ENCODE measurements around the gene RASGRP3. TPM values are rescaled to one million over a fixed set of nuclear protein-coding genes. Genes with fewer than 3 reads are reported as not detected.

Gene RASGRP3
- total RNA-seq, 1 donor from 2014 or later = 0.58 TPM

DNA sequence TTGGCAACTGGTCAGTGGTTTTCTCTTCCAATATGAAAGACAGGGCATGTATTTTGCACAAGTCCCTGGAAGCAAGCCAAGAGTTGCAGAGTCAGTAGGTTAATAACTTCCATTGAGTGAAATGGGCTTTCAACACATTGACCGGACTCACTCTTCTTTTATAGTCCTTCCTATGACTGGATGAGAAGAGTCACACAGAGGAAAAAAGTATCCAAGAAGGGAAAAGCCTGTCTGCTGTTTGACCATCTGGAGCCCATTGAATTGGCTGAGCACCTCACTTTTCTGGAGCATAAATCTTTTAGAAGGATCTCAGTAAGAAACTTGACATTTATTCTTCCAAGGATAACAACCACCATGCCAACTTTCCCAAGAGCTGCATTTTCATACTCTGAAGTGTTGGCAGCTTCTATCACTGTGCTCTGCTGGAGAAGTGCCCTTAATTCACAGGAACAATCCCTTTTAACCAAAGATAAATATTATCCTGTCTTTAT lies 45.4 kb downstream of the RASGRP3 start:
- no peak for DNase-seq (ENCODE audit: low spot score in 2 of 2, unreplicated experiment in 2 of 2)
- no peak overlapping the region for H3K27ac Mint-ChIP-seq
- H3K4me3 Mint-ChIP-seq = no peak overlapping the region
- H3K9me3 Mint-ChIP-seq = no peaks in the 10 kb centered on the region
- TF ChIP-seq, protein P1, sequence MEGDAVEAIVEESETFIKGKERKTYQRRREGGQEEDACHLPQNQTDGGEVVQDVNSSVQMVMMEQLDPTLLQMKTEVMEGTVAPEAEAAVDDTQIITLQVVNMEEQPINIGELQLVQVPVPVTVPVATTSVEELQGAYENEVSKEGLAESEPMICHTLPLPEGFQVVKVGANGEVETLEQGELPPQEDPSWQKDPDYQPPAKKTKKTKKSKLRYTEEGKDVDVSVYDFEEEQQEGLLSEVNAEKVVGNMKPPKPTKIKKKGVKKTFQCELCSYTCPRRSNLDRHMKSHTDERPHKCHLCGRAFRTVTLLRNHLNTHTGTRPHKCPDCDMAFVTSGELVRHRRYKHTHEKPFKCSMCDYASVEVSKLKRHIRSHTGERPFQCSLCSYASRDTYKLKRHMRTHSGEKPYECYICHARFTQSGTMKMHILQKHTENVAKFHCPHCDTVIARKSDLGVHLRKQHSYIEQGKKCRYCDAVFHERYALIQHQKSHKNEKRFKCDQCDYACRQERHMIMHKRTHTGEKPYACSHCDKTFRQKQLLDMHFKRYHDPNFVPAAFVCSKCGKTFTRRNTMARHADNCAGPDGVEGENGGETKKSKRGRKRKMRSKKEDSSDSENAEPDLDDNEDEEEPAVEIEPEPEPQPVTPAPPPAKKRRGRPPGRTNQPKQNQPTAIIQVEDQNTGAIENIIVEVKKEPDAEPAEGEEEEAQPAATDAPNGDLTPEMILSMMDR (IDR thresholded peaks at IDR 0.05; ENCODE audit: unreplicated experiment) = no peak
- H3K27me3 Mint-ChIP-seq (ENCODE audit: low read depth) = no peaks in the 10 kb centered on the region
- H3K36me3 Mint-ChIP-seq = no peaks in the 10 kb centered on the region
- no peaks in the 10 kb centered on the region for H3K4me1 Mint-ChIP-seq

DNA sequence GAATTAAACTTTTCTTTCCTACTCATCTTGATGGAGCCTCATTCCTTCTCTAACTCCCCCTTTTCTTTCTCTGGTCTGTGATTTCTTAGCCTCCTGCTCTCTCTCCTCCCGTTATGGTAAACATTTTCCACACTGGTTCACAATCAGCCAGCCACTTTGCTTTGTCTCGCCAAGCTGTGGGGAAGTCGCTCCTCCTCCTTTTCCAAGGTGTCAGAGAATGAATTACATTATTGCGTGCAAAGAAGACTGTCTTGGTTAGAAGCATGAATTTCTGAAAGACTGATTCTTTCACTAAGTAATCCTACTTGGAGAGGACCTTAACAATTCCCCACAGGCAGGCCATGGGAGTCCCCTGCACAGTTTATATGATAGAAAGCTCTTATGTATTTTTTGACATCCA lies 46.1 kb downstream of the RASGRP3 start:
- no peak overlapping the region for H3K27ac Mint-ChIP-seq
- H3K4me3 Mint-ChIP-seq = no peak overlapping the region
- H3K27me3 Mint-ChIP-seq (ENCODE audit: low read depth) = no peaks in the 10 kb centered on the region
- no peaks in the 10 kb centered on the region for H3K9me3 Mint-ChIP-seq
- no peaks in the 10 kb centered on the region for H3K36me3 Mint-ChIP-seq
- H3K4me1 Mint-ChIP-seq = no peaks in the 10 kb centered on the region
- TF ChIP-seq, protein P1 (IDR thresholded peaks at IDR 0.05; ENCODE audit: unreplicated experiment) = no peak
- no peak for DNase-seq (ENCODE audit: low spot score in 2 of 2, unreplicated experiment in 2 of 2)

DNA sequence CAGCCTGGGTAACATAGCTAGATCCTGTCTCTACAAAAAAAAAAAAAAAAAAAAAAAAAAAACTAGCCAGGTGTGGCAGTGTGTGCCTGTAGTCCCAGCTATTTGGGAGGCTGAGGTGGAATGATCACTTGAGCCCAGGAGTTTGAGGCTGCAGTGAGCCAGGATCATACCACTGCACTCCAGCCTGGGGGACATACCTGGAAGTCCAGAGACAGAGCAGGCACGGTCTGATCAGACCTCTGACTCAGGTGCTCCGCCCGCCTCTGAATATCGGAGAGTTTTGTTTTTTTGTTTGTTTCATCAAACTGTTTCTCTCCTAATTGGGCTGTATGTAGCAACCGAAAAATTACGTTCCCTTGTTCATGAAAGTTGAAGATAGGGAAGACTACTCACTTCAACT lies 49.2 kb downstream of the RASGRP3 start:
- Mint-ChIP-seq H3K27me3 (ENCODE audit: low read depth) (peaks cover 2% of the 10 kb centered on the region), H3K4me3 (no peak overlapping the region), H3K9me3 (no peaks in the 10 kb centered on the region), H3K4me1 (no peaks in the 10 kb centered on the region), H3K36me3 (no peaks in the 10 kb centered on the region), H3K27ac (no peak overlapping the region)
- TF ChIP-seq, protein P1 (IDR thresholded peaks at IDR 0.05; ENCODE audit: unreplicated experiment) = no peak
- DNase-seq (ENCODE audit: low spot score in 2 of 2, unreplicated experiment in 2 of 2) = no peak

DNA sequence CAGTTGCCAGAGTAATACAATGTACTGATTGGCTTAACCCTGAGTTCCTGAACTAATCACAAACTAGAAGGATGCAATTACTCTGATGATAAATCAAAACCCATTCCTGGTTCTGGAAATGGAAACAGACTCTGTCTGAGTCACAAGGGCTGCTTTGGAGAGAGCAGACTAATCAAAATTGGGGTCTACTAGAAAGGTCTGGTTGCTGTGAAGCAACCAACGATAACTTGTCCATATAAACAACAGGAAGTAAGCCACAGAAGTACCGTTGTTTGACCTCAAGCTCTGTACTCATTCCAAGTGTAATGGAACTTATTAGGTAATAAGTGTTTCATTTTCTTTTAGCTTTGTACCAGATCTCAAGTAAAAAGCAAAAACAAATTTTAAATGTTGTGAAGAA lies 49.7 kb downstream of the RASGRP3 start:
- Mint-ChIP-seq H3K27ac (no peak overlapping the region), H3K27me3 (ENCODE audit: low read depth) (peaks cover 2% of the 10 kb centered on the region), H3K4me3 (no peak overlapping the region), H3K9me3 (no peaks in the 10 kb centered on the region), H3K36me3 (no peaks in the 10 kb centered on the region), H3K4me1 (no peaks in the 10 kb centered on the region)
- TF ChIP-seq, protein P1 (IDR thresholded peaks at IDR 0.05; ENCODE audit: unreplicated experiment) = no peak
- no peak for DNase-seq (ENCODE audit: low spot score in 2 of 2, unreplicated experiment in 2 of 2)

DNA sequence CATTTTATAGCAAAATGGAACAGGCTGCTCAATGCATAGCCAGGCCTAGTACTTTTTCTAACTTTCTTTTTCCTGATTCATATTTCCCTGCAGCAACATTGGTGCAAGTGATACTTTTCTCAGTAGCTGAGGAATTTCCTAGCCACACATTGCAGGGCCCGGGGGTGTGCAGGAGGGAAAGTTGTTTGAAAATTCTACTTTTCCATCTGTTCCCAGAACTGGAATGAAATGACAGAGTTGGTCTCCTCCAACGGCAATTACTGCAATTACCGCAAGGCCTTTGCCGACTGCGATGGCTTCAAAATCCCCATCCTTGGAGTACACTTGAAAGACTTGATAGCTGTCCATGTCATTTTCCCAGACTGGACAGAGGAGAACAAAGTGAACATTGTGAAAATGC lies 50.5 kb downstream of the RASGRP3 start:
- DNase-seq (ENCODE audit: low spot score in 2 of 2, unreplicated experiment in 2 of 2) = no peak
- Mint-ChIP-seq H3K36me3 (no peaks in the 10 kb centered on the region), H3K27ac (no peak overlapping the region), H3K9me3 (no peaks in the 10 kb centered on the region), H3K4me3 (no peak overlapping the region), H3K27me3 (ENCODE audit: low read depth) (peaks cover 2% of the 10 kb centered on the region), H3K4me1 (no peaks in the 10 kb centered on the region)
- TF ChIP-seq, protein P1 (IDR thresholded peaks at IDR 0.05; ENCODE audit: unreplicated experiment) = no peak

DNA sequence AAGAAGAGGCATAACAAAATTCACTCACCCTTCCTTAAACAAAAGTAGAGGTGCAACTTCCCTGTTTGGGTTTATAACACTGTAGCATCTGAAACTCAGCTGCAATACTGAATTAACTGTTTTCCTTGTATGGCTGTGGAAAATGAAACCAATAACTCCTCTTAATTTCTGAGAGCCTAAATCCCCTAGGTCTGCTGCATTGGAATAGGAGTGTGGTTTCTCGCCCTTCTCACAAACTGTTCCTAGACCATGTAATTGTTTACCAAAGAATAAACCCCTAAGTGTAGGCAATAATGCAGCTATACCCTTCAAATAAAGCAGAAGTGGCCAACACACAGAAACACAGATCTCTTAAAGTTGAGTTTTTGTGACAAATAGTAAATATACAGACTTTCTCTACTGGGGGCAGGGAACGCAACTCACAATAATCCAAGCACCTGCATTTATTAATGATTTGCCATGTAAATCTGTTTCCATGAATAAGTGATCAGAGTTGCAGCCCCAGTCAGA lies 52.0 kb downstream of the RASGRP3 start:
- H3K27me3 Mint-ChIP-seq (ENCODE audit: low read depth) = peaks cover 2% of the 10 kb centered on the region
- no peaks in the 10 kb centered on the region for H3K4me1 Mint-ChIP-seq
- H3K36me3 Mint-ChIP-seq = no peaks in the 10 kb centered on the region
- no peaks in the 10 kb centered on the region for H3K9me3 Mint-ChIP-seq
- DNase-seq (ENCODE audit: low spot score in 2 of 2, unreplicated experiment in 2 of 2) = no peak
- H3K4me3 Mint-ChIP-seq = no peak overlapping the region
- no peak overlapping the region for H3K27ac Mint-ChIP-seq
- TF ChIP-seq, protein P1 (IDR thresholded peaks at IDR 0.05; ENCODE audit: unreplicated experiment) = no peak
